H1 (cell line): ENCODE data around the gene CREG2. TPM values are rescaled to one million over a fixed set of nuclear protein-coding genes. Genes with fewer than 3 reads are reported as not detected.

Experiments used
- BACH1 ChIP-seq: IDR thresholded peaks from 2 replicates; pipeline ENCODE4 v1.6.1; 2012; ENCODE audit warnings: low read length, improper control_type of control experiment
- CHD1 ChIP-seq: IDR thresholded peaks from 2 replicates; pipeline ENCODE4 v1.6.1; 2012; ENCODE audit warnings: low read depth, low read length, improper control_type of control experiment
- EP300 ChIP-seq, 2 experiments: IDR thresholded peaks; 1 replicate in 1 of 2; 2 replicates in 1 of 2; pipeline ENCODE4 v1.6.1; 2011 to 2012; ENCODE audit warnings: low read depth in 2 of 2, low read length in 2 of 2, mild to moderate bottlenecking in 2 of 2, borderline replicate concordance in 1 of 2, inconsistent platforms in 1 of 2, moderate library complexity in 1 of 2
- JUN ChIP-seq: IDR thresholded peaks from 2 replicates; pipeline ENCODE4 v1.6.1; 2011; ENCODE audit warnings: low read depth, mild to moderate bottlenecking, improper control_type of control experiment, low read length
- MAX ChIP-seq: IDR thresholded peaks from 2 replicates; pipeline ENCODE4 v1.6.1; 2012; ENCODE audit warnings: inconsistent platforms
- SRF ChIP-seq: IDR thresholded peaks from 2 replicates; pipeline ENCODE4 v1.6.1; 2011; ENCODE audit warnings: mild to moderate bottlenecking, low read depth, low read length, moderate library complexity
- TAF7 ChIP-seq: optimal IDR thresholded peaks from 2 replicates; pipeline ENCODE3; 2011; ENCODE audit warnings: low read depth, mild to moderate bottlenecking, inconsistent platforms, low read length, moderate library complexity, borderline replicate concordance
- TCF12 ChIP-seq: IDR thresholded peaks from 2 replicates; pipeline ENCODE4 v1.6.1; 2011; ENCODE audit warnings: low read depth, mild to moderate bottlenecking, low read length
- polyA plus RNA-seq, 7 experiments: library from polyadenylated mRNA; depleted of rRNA in 3 of 7; stranded (reverse) in 5 of 7; unstranded in 2 of 7; fragments of >200 nt in 5 of 7; fragments of 200-250 nt in 2 of 7; gene quantifications; 1 replicate in 5 of 7; 2 replicates in 1 of 7; 4 replicates in 1 of 7; pipeline versions ENCODE4 v1.2.1 to v1.2.3, GENCODE V29; 2011 to 2013; ENCODE audit warnings: missing spikeins in 2 of 7, mixed read lengths in 2 of 7
- total RNA-seq: library from RNA; stranded (reverse); fragmentation: NEBNext Ultra II Directional; extraction: Animal tissue kit (Norgen Biotek cat#: 25700); gene quantifications from 2 replicates; pipeline ENCODE4 v1.2.1, GENCODE V29; 2021

CREG2 gene
- total and polyA plus RNA-seq, 2 of the 8 experiments (the other 6 are each of a cell fraction or from before 2014, with no cell fraction given), result 2.0 to 2.2 TPM

GRCh38 chr2:101310834-101311695 is 76.2 kb downstream of the CREG2 start (continued):
- TF ChIP-seq TCF12 (no peak), MAX (no peak), TAF7 (no peak), JUN (no peak), EP300 (IDR thresholded peaks at IDR 0.05; ENCODE audit: borderline replicate concordance in 1 of 2, low read depth in 2 of 2, low read length in 2 of 2) (no peak), CHD1 (no peak), BACH1 (no peak), SRF (no peak)
